ENCODE data around the gene PRRC2B. TPM values are rescaled to one million over a fixed set of nuclear protein-coding genes. Genes with fewer than 3 reads are reported as not detected.
A peak's percentile ranks its signal among the peaks of the same experiment; 100 is the strongest.

The PRRC2B gene
- total and polyA plus RNA-seq, 2 of the 13 experiments (the other 11 are each of a cell fraction or from before 2014, with no cell fraction given), result 20.8 to 37.4 TPM

DNA sequence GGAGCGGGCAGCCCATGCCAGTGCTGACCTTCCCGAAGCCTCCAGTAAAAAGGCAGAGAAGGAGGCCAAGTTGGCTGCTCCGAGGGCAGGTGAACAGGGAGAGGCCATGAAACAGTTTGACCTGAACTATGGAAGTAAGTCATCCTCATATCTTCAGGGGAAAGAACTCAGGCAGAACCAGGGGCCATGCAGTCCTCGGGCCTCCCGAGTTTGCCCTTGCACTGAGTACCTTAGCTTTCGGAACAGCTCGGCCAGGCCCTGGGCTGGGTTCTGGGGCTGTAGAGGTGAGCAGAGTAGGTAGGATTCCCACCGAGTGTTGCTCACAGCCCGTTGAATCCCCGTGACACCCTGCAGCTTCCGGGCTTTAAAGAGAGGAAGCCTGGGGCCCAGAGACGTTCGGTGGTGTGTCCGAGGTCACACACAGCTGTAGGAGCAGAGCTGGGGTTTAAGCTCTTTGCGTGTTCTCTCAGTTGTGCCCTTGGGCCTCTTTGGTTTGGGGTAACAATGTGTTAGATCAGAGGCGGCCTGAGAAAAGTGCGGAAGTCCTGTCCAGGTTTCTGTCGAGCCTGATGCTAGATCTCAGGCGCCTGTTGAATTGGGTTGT lies 84.0 kb downstream of the PRRC2B start (continued):
- TF ChIP-seq GRHL1 (CRISPR knock-in tag; conservative IDR thresholded peaks at IDR 0.05) (no peak), SALL2 (CRISPR knock-in tag; IDR thresholded peaks at IDR 0.05) (no peak), ZNF607 (CRISPR knock-in tag; IDR thresholded peaks at IDR 0.05; ENCODE audit: borderline replicate concordance) (no peak), ZNF75D (CRISPR knock-in tag; IDR thresholded peaks at IDR 0.05; ENCODE audit: borderline replicate concordance) (no peak), ZNF34 (CRISPR knock-in tag; IDR thresholded peaks at IDR 0.05; ENCODE audit: borderline replicate concordance) (no peak), FOXA1 (IDR thresholded peaks at IDR 0.05) (no peak), FOXA1 (CRISPR knock-in tag; IDR thresholded peaks at IDR 0.05) (no peak), ZNF768 (CRISPR knock-in tag; IDR thresholded peaks at IDR 0.05) (peak; percentile 86), TRIM24 (CRISPR knock-in tag; IDR thresholded peaks at IDR 0.05) (no peak), MXD4 (CRISPR knock-in tag; IDR thresholded peaks at IDR 0.05) (no peak)

GRCh38 chr9:131478421-131478868 lies 84.6 kb downstream of the PRRC2B start:
- in situ Hi-C loops (cut with HindIII; ENCODE audit: extremely low pct_ligation_motif_present, low pct_unique_long_range_greater_than_20kb) (loop anchor here (5.0 kb wide), 1 partner anchor 111 kb away; no protein-coding TSS in a partner anchor), intact Hi-C loops (cut with micrococcal nuclease; ENCODE audit: unreplicated experiment) (loop anchor here (1.0 kb wide), 1 partner anchor 111 kb away; no protein-coding TSS in a partner anchor)
- peak; percentile 46 for DNase-seq (ENCODE audit: low spot score)
- peak; percentile 59 for ATAC-seq
- POLR2A ChIA-PET, result no interaction called here
- peaks cover 67 to 95% of the 10 kb centered on the region in 2 experiments for H3K36me3 ChIP-seq (replicated peaks in 1 of 2; ENCODE audit: control insufficient read depth in 1 of 2, insufficient read depth in 2 of 2, low read length in 2 of 2)
- H3K27ac ChIP-seq (ENCODE audit: extremely low read length, insufficient read depth, low read length), result no peak overlapping the region
- peaks cover 3% of the 10 kb centered on the region; the same call in 1 of the 2 replicates for H3K4me1 ChIP-seq (ENCODE audit: insufficient read depth, low read length)
- H3K79me2 ChIP-seq (ENCODE audit: insufficient read depth, low read length), result no peaks in the 10 kb centered on the region
- no peak overlapping the region for H3K4me2 ChIP-seq (ENCODE audit: low read depth, low read length)
- BruUV-seq (replicated peaks), result no TSS peak
- H4K20me1 ChIP-seq (ENCODE audit: insufficient read depth, low read length), result peaks cover 20% of the 10 kb centered on the region; the same call in 1 of the 2 replicates
- H3K9me3 ChIP-seq (ENCODE audit: low read length), result no peaks in the 10 kb centered on the region
- no peak for FAIRE-seq
- H3K27me3 ChIP-seq (ENCODE audit: control insufficient read depth in 1 of 2, insufficient read depth in 2 of 2, low read length in 2 of 2), result no peaks in the 10 kb centered on the region
- CTCF ChIA-PET (ENCODE audit: low intra/inter-chr PET ratio, low total read pairs), result interaction anchor here (0.8 kb wide), 1 partner anchor 129 kb away, joined by 3 read pairs; no protein-coding TSS in a partner anchor
- no peak overlapping the region for H3K4me3 ChIP-seq (replicated peaks in 1 of 3; ENCODE audit: insufficient read depth in 1 of 3, low read depth in 2 of 3, low read length in 3 of 3)
- WGBS (ENCODE audit: low lambda C conversion rate), result 69% methylated on average over 12 of the region's 12 CpGs
- no peak overlapping the region for H3K9ac ChIP-seq (ENCODE audit: insufficient read depth, low read depth, low read length)
- H2AFZ ChIP-seq (ENCODE audit: low read length), result no peak overlapping the region
- TF ChIP-seq GMEB2 (CRISPR knock-in tag; IDR thresholded peaks at IDR 0.05; ENCODE audit: low read depth) (no peak), ATF1 (CRISPR knock-in tag; IDR thresholded peaks at IDR 0.05) (no peak), GATAD1 (CRISPR knock-in tag; IDR thresholded peaks at IDR 0.05) (no peak), HOXA3 (CRISPR knock-in tag; IDR thresholded peaks at IDR 0.05) (no peak), SMC3 (IDR thresholded peaks at IDR 0.05; ENCODE audit: low read length) (peak; percentile 37; the same call in 1 of the 2 replicates)
- TF ChIP-seq, protein P1, sequence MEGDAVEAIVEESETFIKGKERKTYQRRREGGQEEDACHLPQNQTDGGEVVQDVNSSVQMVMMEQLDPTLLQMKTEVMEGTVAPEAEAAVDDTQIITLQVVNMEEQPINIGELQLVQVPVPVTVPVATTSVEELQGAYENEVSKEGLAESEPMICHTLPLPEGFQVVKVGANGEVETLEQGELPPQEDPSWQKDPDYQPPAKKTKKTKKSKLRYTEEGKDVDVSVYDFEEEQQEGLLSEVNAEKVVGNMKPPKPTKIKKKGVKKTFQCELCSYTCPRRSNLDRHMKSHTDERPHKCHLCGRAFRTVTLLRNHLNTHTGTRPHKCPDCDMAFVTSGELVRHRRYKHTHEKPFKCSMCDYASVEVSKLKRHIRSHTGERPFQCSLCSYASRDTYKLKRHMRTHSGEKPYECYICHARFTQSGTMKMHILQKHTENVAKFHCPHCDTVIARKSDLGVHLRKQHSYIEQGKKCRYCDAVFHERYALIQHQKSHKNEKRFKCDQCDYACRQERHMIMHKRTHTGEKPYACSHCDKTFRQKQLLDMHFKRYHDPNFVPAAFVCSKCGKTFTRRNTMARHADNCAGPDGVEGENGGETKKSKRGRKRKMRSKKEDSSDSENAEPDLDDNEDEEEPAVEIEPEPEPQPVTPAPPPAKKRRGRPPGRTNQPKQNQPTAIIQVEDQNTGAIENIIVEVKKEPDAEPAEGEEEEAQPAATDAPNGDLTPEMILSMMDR (CRISPR knock-in tag; IDR thresholded peaks at IDR 0.05), result peak; percentile 60
- TF ChIP-seq, protein P2, sequence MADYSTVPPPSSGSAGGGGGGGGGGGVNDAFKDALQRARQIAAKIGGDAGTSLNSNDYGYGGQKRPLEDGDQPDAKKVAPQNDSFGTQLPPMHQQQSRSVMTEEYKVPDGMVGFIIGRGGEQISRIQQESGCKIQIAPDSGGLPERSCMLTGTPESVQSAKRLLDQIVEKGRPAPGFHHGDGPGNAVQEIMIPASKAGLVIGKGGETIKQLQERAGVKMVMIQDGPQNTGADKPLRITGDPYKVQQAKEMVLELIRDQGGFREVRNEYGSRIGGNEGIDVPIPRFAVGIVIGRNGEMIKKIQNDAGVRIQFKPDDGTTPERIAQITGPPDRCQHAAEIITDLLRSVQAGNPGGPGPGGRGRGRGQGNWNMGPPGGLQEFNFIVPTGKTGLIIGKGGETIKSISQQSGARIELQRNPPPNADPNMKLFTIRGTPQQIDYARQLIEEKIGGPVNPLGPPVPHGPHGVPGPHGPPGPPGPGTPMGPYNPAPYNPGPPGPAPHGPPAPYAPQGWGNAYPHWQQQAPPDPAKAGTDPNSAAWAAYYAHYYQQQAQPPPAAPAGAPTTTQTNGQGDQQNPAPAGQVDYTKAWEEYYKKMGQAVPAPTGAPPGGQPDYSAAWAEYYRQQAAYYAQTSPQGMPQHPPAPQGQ (CRISPR knock-in tag; IDR thresholded peaks at IDR 0.05; ENCODE audit: borderline replicate concordance), result no peak
